Measurements from ENCODE around the gene SLC25A48. TPM values are rescaled to one million over a fixed set of nuclear protein-coding genes. Genes with fewer than 3 reads are reported as not detected.

SLC25A48 gene
- total RNA-seq, 4 donors from 2014 or later, result 0.32 TPM; not detected in 3

- ATAC-seq (ENCODE audit: low FRiP score) (no peak), DNase-seq (ENCODE audit: low spot score) (no peak)
- TF ChIP-seq CTCF (IDR thresholded peaks at IDR 0.05), result no peak
Measured at GRCh38 chr5:135894789-135895188, 60.3 kb downstream of the SLC25A48 start.

GRCh38 chr5:135895474-135896006, 61.1 kb downstream of the SLC25A48 start, which contains the start of gene IL9:
IL9 (minus strand) TSS chr5:135895841; CDS start chr5:135895816, 25 bp downstream.
- DNase-seq (ENCODE audit: low spot score) (no peak), ATAC-seq (ENCODE audit: low FRiP score) (no peak)
- no peak for TF ChIP-seq CTCF (IDR thresholded peaks at IDR 0.05)

GRCh38 chr5:135898651-135899050, 64.2 kb downstream of the SLC25A48 start:
- DNase-seq (ENCODE audit: low spot score) (no peak), ATAC-seq (ENCODE audit: low FRiP score) (no peak)
- TF ChIP-seq CTCF (IDR thresholded peaks at IDR 0.05), result no peak

GRCh38 chr5:135900276-135900675, 65.8 kb downstream of the SLC25A48 start:
- no peak for TF ChIP-seq CTCF (IDR thresholded peaks at IDR 0.05)
- DNase-seq (ENCODE audit: low spot score), result no peak
- ATAC-seq (ENCODE audit: low FRiP score), result no peak

GRCh38 chr5:135901633-135902032, 67.2 kb downstream of the SLC25A48 start:
- no peak for DNase-seq (ENCODE audit: low spot score)
- TF ChIP-seq CTCF (IDR thresholded peaks at IDR 0.05), result no peak
- no peak for ATAC-seq (ENCODE audit: low FRiP score)

- no peak for ATAC-seq (ENCODE audit: low FRiP score)
- TF ChIP-seq CTCF (IDR thresholded peaks at IDR 0.05), result no peak
- no peak for DNase-seq (ENCODE audit: low spot score)
Measured at GRCh38 chr5:135905144-135905543, 70.7 kb downstream of the SLC25A48 start.

All from omental fat pad (tissue), 4 donors.